ENCODE results near the gene TRDMT1. TPM values are rescaled to one million over a fixed set of nuclear protein-coding genes. Genes with fewer than 3 reads are reported as not detected.

TRDMT1 gene
- polyA plus RNA-seq, 1 donor (not counting 4 experiments of a cell fraction or from before 2014, with no cell fraction given): 6.6 TPM

GRCh38 chr10:17183110-17183509 lies 18.4 kb downstream of the TRDMT1 start:
- H3K4me3 ChIP-seq (ENCODE audit: control insufficient read depth in 2 of 3, extremely low read depth in 1 of 3, insufficient read depth in 2 of 3, low read depth in 1 of 3, low read length in 3 of 3): no peak overlapping the region
- no peaks in the 10 kb centered on the region for H3K9me1 ChIP-seq (ENCODE audit: control insufficient read depth, extremely low read depth, insufficient read depth, low read length)
- no peak overlapping the region for H3K4me2 ChIP-seq (ENCODE audit: control insufficient read depth, extremely low read depth, insufficient read depth, low read depth, low read length)
- H3K9me3 ChIP-seq (ENCODE audit: control insufficient read depth, low read depth, low read length): no peaks in the 10 kb centered on the region
- TF ChIP-seq, protein P1, sequence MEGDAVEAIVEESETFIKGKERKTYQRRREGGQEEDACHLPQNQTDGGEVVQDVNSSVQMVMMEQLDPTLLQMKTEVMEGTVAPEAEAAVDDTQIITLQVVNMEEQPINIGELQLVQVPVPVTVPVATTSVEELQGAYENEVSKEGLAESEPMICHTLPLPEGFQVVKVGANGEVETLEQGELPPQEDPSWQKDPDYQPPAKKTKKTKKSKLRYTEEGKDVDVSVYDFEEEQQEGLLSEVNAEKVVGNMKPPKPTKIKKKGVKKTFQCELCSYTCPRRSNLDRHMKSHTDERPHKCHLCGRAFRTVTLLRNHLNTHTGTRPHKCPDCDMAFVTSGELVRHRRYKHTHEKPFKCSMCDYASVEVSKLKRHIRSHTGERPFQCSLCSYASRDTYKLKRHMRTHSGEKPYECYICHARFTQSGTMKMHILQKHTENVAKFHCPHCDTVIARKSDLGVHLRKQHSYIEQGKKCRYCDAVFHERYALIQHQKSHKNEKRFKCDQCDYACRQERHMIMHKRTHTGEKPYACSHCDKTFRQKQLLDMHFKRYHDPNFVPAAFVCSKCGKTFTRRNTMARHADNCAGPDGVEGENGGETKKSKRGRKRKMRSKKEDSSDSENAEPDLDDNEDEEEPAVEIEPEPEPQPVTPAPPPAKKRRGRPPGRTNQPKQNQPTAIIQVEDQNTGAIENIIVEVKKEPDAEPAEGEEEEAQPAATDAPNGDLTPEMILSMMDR (optimal IDR thresholded peaks at IDR 0.05 in 1 of 3, IDR thresholded peaks at IDR 0.05 in 1 of 3, conservative IDR thresholded peaks at IDR 0.05 in 1 of 3; ENCODE audit: extremely low read depth in 1 of 3, insufficient read depth in 2 of 3, low read length in 3 of 3): peak in 1 of 3 experiments; percentile 12
- TF ChIP-seq EZH2 (IDR thresholded peaks at IDR 0.05; ENCODE audit: low read length): no peak
- H4K20me1 ChIP-seq (ENCODE audit: control insufficient read depth, extremely low read depth, insufficient read depth, low read length): no peaks in the 10 kb centered on the region
- no peaks in the 10 kb centered on the region for H3K27me3 ChIP-seq (ENCODE audit: control insufficient read depth, extremely low read depth, insufficient read depth, low read length)
- FAIRE-seq (no peak), DNase-seq (ENCODE audit: low read depth, low spot score) (no peak)
- no peaks in the 10 kb centered on the region for H3K36me3 ChIP-seq (ENCODE audit: control insufficient read depth in 2 of 2, extremely low read depth in 1 of 2, insufficient read depth in 2 of 2, low read length in 2 of 2)
- H3K9ac ChIP-seq (ENCODE audit: control insufficient read depth, extremely low read depth, insufficient read depth, low read length): no peak overlapping the region
- no peak overlapping the region for H2AFZ ChIP-seq (ENCODE audit: control insufficient read depth, low read length)
- H3K27ac ChIP-seq (ENCODE audit: control insufficient read depth, insufficient read depth, low read length): no peak overlapping the region
- dilution Hi-C loops (cut with MboI; ENCODE audit: extremely low pct_ligation_motif_present, low sequenced_read_pairs): no loop called here
- no peaks in the 10 kb centered on the region for H3K79me2 ChIP-seq (ENCODE audit: control insufficient read depth, insufficient read depth, low read length)
- no peaks in the 10 kb centered on the region for H3K4me1 ChIP-seq (ENCODE audit: control insufficient read depth, extremely low read depth, insufficient read depth, low read length)

DNA sequence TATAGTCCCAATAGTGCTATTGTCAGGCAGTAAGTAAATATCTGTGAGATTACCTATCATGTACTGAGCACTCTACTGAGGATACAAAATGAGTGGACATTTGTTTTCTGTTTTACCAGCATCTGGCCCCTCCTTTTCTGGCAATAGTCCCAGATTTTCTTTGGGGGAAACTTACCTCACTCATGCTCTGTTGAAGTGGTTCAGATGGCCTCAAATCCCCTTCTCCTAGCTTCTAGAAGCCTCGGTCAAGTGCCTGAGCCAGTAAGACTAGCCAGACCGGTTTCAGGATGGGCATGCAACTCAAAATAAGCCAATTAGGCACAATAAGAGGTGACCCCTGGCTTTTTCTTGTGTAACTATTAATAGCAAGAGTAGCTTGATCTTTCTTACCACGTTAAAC lies 19.7 kb downstream of the TRDMT1 start:
- Histone ChIP-seq H3K4me2 (ENCODE audit: control insufficient read depth, extremely low read depth, insufficient read depth, low read depth, low read length) (no peak overlapping the region), H3K9me1 (ENCODE audit: control insufficient read depth, extremely low read depth, insufficient read depth, low read length) (no peaks in the 10 kb centered on the region), H4K20me1 (ENCODE audit: control insufficient read depth, extremely low read depth, insufficient read depth, low read length) (no peaks in the 10 kb centered on the region), H3K79me2 (ENCODE audit: control insufficient read depth, insufficient read depth, low read length) (no peaks in the 10 kb centered on the region), H3K9me3 (ENCODE audit: control insufficient read depth, low read depth, low read length) (no peaks in the 10 kb centered on the region), H3K4me1 (ENCODE audit: control insufficient read depth, extremely low read depth, insufficient read depth, low read length) (no peaks in the 10 kb centered on the region), H3K4me3 (ENCODE audit: control insufficient read depth in 2 of 3, extremely low read depth in 1 of 3, insufficient read depth in 2 of 3, low read depth in 1 of 3, low read length in 3 of 3) (no peak overlapping the region), H3K9ac (ENCODE audit: control insufficient read depth, extremely low read depth, insufficient read depth, low read length) (no peak overlapping the region), H3K27me3 (ENCODE audit: control insufficient read depth, extremely low read depth, insufficient read depth, low read length) (no peaks in the 10 kb centered on the region), H3K36me3 (ENCODE audit: control insufficient read depth in 2 of 2, extremely low read depth in 1 of 2, insufficient read depth in 2 of 2, low read length in 2 of 2) (no peaks in the 10 kb centered on the region), H2AFZ (ENCODE audit: control insufficient read depth, low read length) (no peak overlapping the region), H3K27ac (ENCODE audit: control insufficient read depth, insufficient read depth, low read length) (no peak overlapping the region)
- no peak for DNase-seq (ENCODE audit: low read depth, low spot score)
- dilution Hi-C loops (cut with MboI; ENCODE audit: extremely low pct_ligation_motif_present, low sequenced_read_pairs): no loop called here
- TF ChIP-seq EZH2 (IDR thresholded peaks at IDR 0.05; ENCODE audit: low read length): no peak
- TF ChIP-seq, protein P1 (optimal IDR thresholded peaks at IDR 0.05 in 1 of 3, IDR thresholded peaks at IDR 0.05 in 1 of 3, conservative IDR thresholded peaks at IDR 0.05 in 1 of 3; ENCODE audit: extremely low read depth in 1 of 3, insufficient read depth in 2 of 3, low read length in 3 of 3): no peak
- no peak for FAIRE-seq

All from keratinocyte (primary cell).